GM18867 (cell line): Measurements from ENCODE around the gene FAM111A.

Experiments used
- ATAC-seq: cut with Tn5 transposase; IDR thresholded peaks from one replicate; pipeline ENCODE4 v1.9.1; 2021; ENCODE audit warnings: mild to moderate bottlenecking, moderate library complexity; ENCODE audit not compliant: unreplicated experiment

Gene FAM111A

GRCh38 chr11:59141673-59142460, 789 bp upstream of the FAM111A start:
- ATAC-seq = peak; percentile 0

GRCh38 chr11:59144096-59144495, 1.4 kb downstream of the FAM111A start:
- ATAC-seq = no peak

DNA sequence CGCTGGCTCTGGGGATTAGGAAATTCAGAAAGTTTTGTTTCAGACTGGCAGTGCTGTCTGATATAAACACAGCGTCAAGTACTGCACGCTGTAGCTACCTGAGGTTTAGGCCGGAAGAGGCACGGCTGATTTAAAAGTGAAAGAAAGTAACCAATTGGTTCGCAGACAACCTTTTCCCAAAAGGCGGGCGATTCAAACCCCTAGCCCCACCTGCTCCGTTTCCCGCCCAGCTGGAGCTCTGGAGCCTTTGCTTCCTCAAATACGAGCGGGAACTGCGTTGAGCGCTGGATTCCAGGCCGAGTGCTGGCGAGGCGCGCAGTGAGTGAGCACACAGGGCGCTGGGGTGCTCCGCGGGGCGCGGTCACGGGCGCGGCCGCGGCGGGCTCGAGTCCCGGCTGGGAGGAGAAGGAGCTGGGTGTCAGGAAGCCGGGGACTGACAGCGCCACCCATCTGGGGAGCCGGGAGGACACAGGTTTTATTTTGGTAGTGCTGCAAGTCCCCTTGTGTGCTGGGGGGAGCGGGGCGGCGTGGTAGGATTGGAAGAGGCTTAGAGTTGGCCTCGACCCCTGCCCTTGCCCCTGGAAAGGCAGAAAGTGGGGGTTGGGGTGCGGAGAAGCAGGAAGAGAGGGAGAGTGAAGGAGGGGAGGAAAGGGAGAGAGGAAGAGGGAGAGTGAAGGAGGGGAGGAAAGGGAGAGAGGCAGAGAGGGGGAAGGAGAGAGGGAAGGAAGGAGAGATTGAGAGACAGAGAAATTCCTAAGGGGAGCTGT, 2.1 kb downstream of the FAM111A start:
- ATAC-seq = peak; percentile 56

- ATAC-seq = no peak
These were observed 2.9 kb downstream of the FAM111A start for GRCh38 chr11:59145534-59145933.

DNA sequence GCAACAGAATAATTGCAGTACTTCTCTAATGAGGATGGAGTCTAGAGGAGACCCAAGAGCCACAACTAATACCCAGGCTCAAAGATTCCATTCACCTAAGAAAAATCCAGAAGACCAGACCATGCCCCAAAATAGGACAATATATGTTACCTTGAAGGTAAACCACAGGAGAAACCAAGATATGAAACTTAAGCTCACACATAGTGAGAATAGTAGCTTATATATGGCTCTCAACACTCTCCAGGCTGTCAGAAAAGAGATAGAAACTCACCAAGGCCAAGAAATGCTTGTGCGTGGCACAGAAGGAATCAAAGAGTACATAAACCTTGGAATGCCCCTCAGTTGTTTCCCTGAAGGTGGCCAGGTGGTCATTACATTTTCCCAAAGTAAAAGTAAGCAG, 9.1 kb downstream of the FAM111A start:
- ATAC-seq = peak; percentile 69

GRCh38 chr11:59152312-59152951, 9.8 kb downstream of the FAM111A start:
- ATAC-seq = peak; percentile 91

- no peak for ATAC-seq
These were observed 12.0 kb downstream of the FAM111A start for GRCh38 chr11:59154610-59155009.

- ATAC-seq = no peak
These were observed 14.8 kb downstream of the FAM111A start for GRCh38 chr11:59157433-59157832.

GRCh38 chr11:59158206-59159068, 15.8 kb downstream of the FAM111A start:
- peak; percentile 94 for ATAC-seq

DNA sequence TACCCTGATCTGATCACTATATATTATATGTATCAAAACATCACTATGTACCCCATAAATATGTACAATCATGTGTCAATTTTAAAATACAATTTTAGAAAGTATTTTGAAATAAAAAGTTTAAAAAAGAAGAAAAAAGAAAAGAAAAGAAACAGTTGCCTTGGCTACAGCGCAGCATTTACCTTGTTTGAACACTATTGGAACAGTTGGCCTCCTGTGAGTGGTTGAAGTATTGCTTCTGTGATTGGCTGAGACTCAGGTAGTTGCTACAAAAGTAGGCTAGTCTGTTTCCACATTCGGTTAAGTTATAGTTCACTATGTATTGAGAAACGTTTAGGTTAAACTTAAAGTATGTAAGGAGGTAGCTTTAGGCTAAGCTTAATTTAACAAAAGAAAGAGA, 21.4 kb downstream of the FAM111A start:
- ATAC-seq = no peak

- ATAC-seq = peak; percentile 81
These were observed 29.1 kb downstream of the FAM111A start, which contains the start of gene DTX4 for GRCh38 chr11:59171508-59172322. Gene DTX4 (plus strand): TSS chr11:59172132. CDS start chr11:59172596, 464 bp downstream.

DNA sequence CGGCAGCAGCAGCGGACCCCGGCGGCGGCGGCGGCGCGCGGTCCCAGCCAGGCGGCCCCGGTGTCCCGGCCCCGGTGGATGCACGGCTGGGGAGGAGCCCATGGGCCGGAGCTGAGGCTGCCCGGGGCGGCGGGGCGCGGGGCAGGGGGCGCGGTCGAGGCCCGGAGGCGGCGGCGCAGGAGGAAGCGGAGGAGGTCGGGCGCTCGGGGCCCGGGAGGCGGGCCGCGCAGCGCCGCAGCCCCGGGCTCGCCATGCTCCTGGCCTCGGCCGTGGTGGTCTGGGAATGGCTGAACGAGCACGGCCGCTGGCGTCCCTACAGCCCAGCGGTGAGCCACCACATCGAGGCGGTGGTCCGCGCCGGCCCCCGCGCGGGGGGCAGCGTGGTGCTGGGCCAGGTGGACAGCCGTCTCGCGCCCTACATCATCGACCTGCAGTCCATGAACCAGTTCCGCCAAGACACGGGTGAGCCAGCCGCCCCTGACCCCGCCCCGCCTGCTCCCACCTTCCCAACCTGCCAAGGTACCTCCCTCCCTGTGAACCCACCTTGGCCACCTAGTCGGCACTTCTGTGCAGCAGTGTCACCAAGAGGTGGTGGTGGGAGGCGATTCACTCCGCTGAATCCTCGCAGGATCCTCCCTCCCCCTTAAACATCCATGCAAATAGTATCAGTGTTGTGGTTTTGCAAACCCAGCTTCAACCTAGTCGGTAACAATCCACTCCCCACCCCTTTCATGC, 29.9 kb downstream of the FAM111A start:
- ATAC-seq = peak; percentile 38

GRCh38 chr11:59173080-59173963, 30.7 kb downstream of the FAM111A start:
- no peak for ATAC-seq

DNA sequence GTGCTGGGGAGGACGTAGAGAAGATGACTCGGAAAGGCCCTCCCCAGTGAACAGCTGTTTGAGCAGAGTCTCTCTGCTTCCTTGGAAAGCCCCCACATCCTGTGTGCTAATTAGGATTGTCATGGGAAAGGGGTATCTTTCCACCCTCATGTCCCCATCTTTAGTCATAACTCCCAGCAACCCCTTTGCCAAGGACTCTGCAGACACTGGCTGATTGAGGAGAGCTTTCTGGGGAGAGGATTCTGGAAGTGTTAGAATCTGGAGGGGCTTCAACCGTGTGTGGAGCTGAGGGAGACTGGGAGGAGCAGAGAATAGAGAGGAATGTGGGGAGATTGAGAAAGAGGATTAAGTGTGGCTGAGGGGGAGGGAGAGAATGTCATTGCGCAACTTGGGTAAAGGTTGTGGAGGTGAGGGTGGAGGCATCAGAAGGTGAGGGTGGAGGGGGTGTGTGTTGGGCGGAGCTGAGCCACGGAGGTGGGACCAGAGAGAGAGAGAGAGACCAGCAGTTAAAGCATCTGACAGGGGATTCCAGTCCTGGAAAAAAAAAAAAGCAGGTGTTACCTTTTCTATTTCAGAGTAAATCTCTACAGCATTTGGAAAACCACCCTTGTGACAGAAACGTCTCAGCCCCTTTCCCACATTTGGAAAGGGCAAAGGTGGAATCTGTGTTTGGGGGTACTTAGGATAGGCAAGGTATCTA, 31.5 kb downstream of the FAM111A start:
- no peak for ATAC-seq

DNA sequence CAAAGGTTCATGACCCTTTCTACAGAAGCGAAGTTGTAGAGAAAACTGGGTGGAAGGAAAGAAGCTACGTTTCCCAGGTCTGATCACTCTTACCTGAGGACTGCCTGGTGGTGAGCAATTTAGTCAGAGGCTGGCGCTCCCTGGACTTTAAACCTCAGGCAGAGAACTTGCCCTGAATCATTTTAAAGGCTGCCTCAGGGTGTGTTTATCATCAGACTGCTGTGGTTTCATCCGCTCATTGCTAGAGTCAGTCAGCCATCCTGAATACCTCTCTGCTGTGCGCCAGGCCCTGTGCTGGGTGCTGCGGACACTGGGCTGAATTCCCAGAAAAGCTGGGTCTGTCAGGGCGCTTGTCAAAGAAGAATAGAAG, 32.0 kb downstream of the FAM111A start:
- no peak for ATAC-seq

- no peak for ATAC-seq
These were observed 32.4 kb downstream of the FAM111A start for GRCh38 chr11:59175091-59175501.

GRCh38 chr11:59176330-59176729, 33.7 kb downstream of the FAM111A start:
- no peak for ATAC-seq

GRCh38 chr11:59178402-59178801, 35.7 kb downstream of the FAM111A start:
- no peak for ATAC-seq
